Measurements from ENCODE around the gene IL18R1.

The IL18R1 gene

DNA sequence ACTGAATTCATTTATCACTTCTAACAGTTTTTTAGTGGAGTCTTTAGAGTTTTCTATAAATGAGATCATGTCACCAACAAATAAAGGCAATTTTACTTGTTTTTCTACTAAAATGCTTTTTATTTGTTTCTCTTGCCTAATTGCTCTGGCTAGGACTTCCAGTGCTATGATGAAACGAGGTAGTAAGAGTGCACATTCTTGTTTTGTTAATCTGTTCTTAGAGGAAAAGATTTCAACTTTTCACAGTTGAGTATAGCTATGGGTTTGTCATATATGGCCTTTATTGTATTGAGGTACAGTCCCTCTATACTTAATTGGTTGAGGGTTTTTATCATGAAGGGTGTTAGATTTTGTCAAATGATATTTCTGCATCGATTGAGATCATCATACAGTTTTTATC, 73.0 kb downstream of the IL18R1 start:
- Mint-ChIP-seq H3K27ac (peak overlapping the region in 1 of 2 donors; percentile 67), H3K27me3 (no peaks in the 10 kb centered on the region), H3K9me3 (peaks cover 0 to 11% of the 10 kb centered on the region in 2 donors), H3K4me3 (peak overlapping the region in 1 of 2 donors; percentile 68), H3K4me1 (peaks cover 33% of the 10 kb centered on the region)
- ATAC-seq (peak; percentile 37), DNase-seq (no peak)

DNA sequence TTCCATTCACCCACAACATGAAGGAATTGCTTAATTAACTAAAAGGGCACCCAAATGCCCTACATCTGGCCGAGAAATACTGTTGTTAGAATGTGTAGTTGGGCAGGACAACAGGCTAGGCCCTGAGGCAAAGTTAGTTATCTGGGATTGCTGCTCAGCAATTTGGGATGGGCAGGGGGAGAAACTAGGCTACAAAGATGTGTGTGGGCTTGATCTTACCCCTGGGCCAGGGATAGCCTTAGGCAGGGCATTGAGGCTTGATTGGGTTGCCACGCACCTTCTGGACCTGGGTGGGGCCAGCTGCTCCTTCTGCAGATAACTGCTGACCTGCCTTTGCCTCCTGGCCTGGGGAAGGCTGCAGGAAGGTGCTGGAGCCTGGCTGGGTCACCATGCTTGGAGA, 76.8 kb downstream of the IL18R1 start:
- DNase-seq (no peak), ATAC-seq (no peak)
- Mint-ChIP-seq H3K9me3 (peaks cover 0 to 5% of the 10 kb centered on the region in 2 donors), H3K27ac (peak overlapping the region in 1 of 2 donors; percentile 3), H3K4me1 (peaks cover 51% of the 10 kb centered on the region), H3K27me3 (no peaks in the 10 kb centered on the region), H3K4me3 (no peak overlapping the region)

DNA sequence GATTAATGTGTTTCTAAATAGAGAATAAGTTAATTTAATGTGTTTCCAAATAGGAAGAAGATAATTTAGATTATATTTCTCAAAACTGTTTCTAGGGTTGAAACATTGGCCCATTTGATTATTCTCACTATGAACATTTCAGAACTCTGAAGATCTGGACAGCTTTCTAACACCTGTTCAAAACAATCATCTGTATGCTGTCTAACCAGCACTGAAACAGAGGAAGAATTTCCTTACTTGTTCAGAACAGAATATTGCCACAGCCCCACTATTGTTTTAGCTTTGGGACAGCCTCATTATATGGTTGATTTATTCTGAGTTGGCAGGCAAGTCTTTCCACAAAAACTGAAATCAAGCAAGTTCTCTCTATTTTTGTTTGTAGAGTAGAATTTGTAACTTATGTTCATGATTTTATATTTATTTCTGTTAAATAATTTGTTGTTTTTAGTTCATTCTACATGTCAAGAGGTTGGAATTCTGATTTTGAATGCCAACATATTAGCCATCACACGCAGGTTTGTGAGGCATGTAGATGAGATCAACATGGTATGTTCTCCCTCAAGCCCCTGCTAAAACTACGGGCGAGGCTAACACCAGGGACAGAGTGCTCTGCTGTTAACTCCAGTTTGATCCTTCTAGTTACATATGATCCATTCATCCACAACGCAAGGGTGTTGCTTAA, 78.5 kb downstream of the IL18R1 start:
- peaks cover 51% of the 10 kb centered on the region for H3K4me1 Mint-ChIP-seq

DNA sequence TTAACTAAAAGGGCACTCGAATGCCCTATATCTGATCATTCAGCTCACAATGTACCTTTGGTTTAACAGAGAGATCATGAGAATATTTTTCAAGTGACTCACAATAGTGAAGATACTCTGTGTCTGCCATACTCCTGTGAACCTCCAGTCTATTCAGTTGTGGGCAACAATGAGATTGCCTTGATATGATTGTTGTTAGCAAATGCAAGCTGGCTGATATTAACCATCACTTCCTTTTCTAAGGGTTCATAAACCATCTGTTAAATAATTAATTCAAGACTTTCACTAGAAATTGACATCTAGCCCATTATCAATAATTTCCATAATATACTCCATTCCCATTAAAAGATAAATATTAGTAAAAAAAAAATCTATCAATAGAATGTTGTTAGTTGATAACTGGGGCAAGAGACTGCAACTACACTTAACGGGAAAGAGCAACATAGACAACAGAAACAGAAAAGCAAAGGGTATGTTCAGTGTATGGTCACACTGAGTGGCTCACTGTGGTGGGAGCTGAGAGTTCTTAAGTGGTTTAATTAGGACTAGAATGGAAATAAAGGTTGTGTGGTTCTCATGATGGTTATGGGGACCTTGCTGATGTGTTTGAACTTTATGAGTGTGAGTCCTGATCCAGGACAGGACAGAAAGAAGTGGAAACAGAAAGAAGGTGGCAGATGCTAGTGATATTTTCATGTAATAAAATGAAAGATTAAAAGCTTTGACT, 79.2 kb downstream of the IL18R1 start:
- peak in 1 of 2 donors; percentile 63 for DNase-seq
- peak overlapping the region in 1 of 2 donors; percentile 75 for H3K27ac Mint-ChIP-seq
- no peaks in the 10 kb centered on the region for H3K27me3 Mint-ChIP-seq
- H3K4me1 Mint-ChIP-seq: peaks cover 44% of the 10 kb centered on the region
- H3K9me3 Mint-ChIP-seq: no peaks in the 10 kb centered on the region
- H3K4me3 Mint-ChIP-seq: peak overlapping the region; percentile 4 to 71
- peak; percentile 92 for ATAC-seq

More for the DNA sequence above, 78.5 kb downstream of the IL18R1 start:
- no peaks in the 10 kb centered on the region for H3K9me3 Mint-ChIP-seq
- ATAC-seq: no peak
- DNase-seq: no peak
- H3K27ac Mint-ChIP-seq: no peak overlapping the region
- H3K4me3 Mint-ChIP-seq: no peak overlapping the region
- no peaks in the 10 kb centered on the region for H3K27me3 Mint-ChIP-seq

DNA sequence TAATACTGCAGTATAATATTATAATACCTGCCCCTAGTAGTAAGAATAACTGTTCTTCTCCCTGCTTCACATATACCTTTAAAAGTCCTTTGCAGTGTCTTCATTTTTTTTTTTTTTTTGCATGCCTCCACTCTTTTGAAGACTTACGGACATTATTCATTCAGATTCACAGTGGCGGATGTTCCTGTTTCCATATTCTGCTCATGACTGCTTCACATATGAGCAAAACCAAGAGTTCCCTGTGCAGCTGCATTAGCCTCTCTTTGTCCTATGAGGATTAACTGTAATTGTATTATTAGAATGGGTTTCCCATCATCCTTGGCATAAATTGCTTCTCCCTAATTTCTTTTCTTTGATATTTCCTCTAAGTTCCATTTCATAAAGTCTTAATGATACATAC, 80.1 kb downstream of the IL18R1 start:
- Mint-ChIP-seq H3K4me3 (peak overlapping the region; percentile 29 to 70), H3K27me3 (no peaks in the 10 kb centered on the region), H3K9me3 (no peaks in the 10 kb centered on the region), H3K4me1 (peaks cover 38% of the 10 kb centered on the region), H3K27ac (peak overlapping the region in 1 of 2 donors; percentile 94)
- ATAC-seq (no peak), DNase-seq (no peak)

GRCh38 chr2:102436323-102436722, 80.7 kb downstream of the IL18R1 start:
- peak overlapping the region; percentile 75 to 94 for H3K27ac Mint-ChIP-seq
- ATAC-seq: no peak
- H3K4me1 Mint-ChIP-seq: peaks cover 34% of the 10 kb centered on the region
- H3K4me3 Mint-ChIP-seq: peak overlapping the region; percentile 29 to 70
- DNase-seq: peak in 1 of 2 donors; percentile 45
- H3K9me3 Mint-ChIP-seq: no peaks in the 10 kb centered on the region
- H3K27me3 Mint-ChIP-seq: no peaks in the 10 kb centered on the region

DNA sequence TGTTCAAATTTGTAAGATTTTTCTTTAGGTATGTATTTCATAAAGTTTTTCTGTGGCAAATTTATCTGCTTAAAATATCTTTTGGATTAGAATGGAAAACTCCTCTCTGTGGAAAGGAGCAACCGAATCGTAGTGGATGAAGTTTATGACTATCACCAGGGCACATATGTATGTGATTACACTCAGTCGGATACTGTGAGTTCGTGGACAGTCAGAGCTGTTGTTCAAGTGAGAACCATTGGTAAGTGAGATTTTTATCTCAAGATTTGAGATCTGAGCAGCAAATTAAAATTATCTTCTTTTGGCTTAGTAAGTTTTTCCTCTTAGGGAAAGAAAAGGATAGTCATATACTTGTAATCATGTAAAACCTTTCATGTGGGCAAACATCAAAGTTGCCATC, 81.5 kb downstream of the IL18R1 start:
- peak overlapping the region in 1 of 2 donors; percentile 72 for H3K4me3 Mint-ChIP-seq
- no peaks in the 10 kb centered on the region for H3K9me3 Mint-ChIP-seq
- H3K4me1 Mint-ChIP-seq: peaks cover 26% of the 10 kb centered on the region
- no peak for ATAC-seq
- no peaks in the 10 kb centered on the region for H3K27me3 Mint-ChIP-seq
- H3K27ac Mint-ChIP-seq: peak overlapping the region in 1 of 2 donors; percentile 93
- no peak for DNase-seq

- Mint-ChIP-seq H3K4me1 (peaks cover 29% of the 10 kb centered on the region), H3K27ac (no peak overlapping the region), H3K27me3 (no peaks in the 10 kb centered on the region), H3K4me3 (no peak overlapping the region), H3K9me3 (no peaks in the 10 kb centered on the region)
- DNase-seq (no peak), ATAC-seq (peak; percentile 63)
These were observed 82.5 kb downstream of the IL18R1 start for GRCh38 chr2:102438111-102438510.

DNA sequence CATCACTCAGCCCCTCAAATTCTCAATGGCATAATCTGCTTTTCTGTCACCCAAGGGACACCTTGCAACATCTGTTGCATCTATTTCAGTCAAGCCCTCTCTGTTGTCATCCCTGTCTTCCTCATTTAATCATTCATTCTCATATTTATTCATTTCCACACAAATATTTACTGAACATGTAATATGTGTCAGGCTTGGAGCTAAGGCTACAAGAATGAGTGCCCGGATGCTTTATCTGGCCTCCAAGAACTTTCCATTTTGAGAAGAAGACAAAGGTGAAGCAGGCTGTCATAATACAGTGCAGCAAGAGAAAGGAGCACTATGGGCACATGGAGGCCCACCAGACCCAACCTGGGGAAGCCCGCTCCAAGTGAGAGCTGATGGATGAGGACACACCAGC, 83.0 kb downstream of the IL18R1 start:
- Mint-ChIP-seq H3K27ac (no peak overlapping the region), H3K9me3 (no peaks in the 10 kb centered on the region), H3K4me1 (peaks cover 34% of the 10 kb centered on the region), H3K27me3 (no peaks in the 10 kb centered on the region), H3K4me3 (no peak overlapping the region)
- no peak for DNase-seq
- ATAC-seq: no peak

- H3K4me3 Mint-ChIP-seq: no peak overlapping the region
- no peak for DNase-seq
- no peaks in the 10 kb centered on the region for H3K9me3 Mint-ChIP-seq
- no peak for ATAC-seq
- H3K4me1 Mint-ChIP-seq: peaks cover 34% of the 10 kb centered on the region
- H3K27ac Mint-ChIP-seq: no peak overlapping the region
- H3K27me3 Mint-ChIP-seq: no peaks in the 10 kb centered on the region
These were observed 83.6 kb downstream of the IL18R1 start for GRCh38 chr2:102439065-102439695.

GRCh38 chr2:102442967-102443828, 87.6 kb downstream of the IL18R1 start:
- Mint-ChIP-seq H3K4me3 (peak overlapping the region; percentile 16 to 56), H3K9me3 (no peaks in the 10 kb centered on the region), H3K4me1 (peaks cover 8% of the 10 kb centered on the region), H3K27me3 (no peaks in the 10 kb centered on the region), H3K27ac (peak overlapping the region in 1 of 2 donors; percentile 82)
- DNase-seq: peak; percentile 42 to 53
- ATAC-seq: peak; percentile 83

DNA sequence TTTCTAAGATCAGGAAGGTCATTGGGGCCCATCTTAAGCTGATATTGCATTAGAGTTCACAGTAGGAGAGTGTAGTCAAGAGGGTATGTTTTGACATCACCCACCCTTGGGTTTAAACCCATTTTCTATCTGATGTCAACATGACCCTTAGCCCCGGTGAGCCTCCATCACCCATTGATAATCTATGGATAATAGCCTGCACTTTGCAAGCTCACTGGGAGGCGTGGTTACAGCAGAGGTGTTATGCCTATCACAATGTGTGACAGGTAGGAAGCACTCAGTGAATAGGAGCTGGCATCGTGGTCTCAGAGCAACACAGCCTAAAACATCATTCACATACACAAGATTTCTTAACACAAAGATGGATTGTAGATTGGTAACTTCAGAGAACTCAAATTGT, 88.6 kb downstream of the IL18R1 start:
- DNase-seq (no peak), ATAC-seq (no peak)
- Mint-ChIP-seq H3K27ac (no peak overlapping the region), H3K9me3 (no peaks in the 10 kb centered on the region), H3K4me1 (peaks cover 8% of the 10 kb centered on the region), H3K27me3 (no peaks in the 10 kb centered on the region), H3K4me3 (no peak overlapping the region)

- DNase-seq (no peak), ATAC-seq (no peak)
- peaks cover 8% of the 10 kb centered on the region for H3K4me1 Mint-ChIP-seq
- no peaks in the 10 kb centered on the region for H3K27me3 Mint-ChIP-seq
- H3K9me3 Mint-ChIP-seq: no peaks in the 10 kb centered on the region
- no peak overlapping the region for H3K4me3 Mint-ChIP-seq
- no peak overlapping the region for H3K27ac Mint-ChIP-seq
These were observed 91.3 kb downstream of the IL18R1 start for GRCh38 chr2:102446936-102447335.

All from stimulated activated naive CD8-positive, alpha-beta T cell treated with anti-CD3 and anti-CD28 coated beads, Interleukin-15, amount 100 ng/mL, for 72 hours (primary cell).